Posterior vena cava (tissue), 2 donors: ENCODE measurements around the gene SNRPA. TPM values are rescaled to one million over a fixed set of nuclear protein-coding genes. Genes with fewer than 3 reads are reported as not detected.

Experiments used
- DNase-seq: peaks from one replicate; pipeline ENCODE4 v3.0.0-alpha.2; 2020; ENCODE audit warnings: low spot score
- intact Hi-C, 2 donors: fragments of 100-400 bp; cut with DNase I; formaldehyde crosslinking; loops; one replicate each; pipeline versions ENCODE4 v1.14.1 to v1.14.2; 2022 to 2023
- total RNA-seq, 2 donors: library from RNA; stranded (reverse); fragmentation: NEBNext Ultra II Directional; extraction: Animal tissue kit (Norgen Biotek cat#: 25700); gene quantifications; one replicate each; pipeline ENCODE4 v1.2.1, GENCODE V29; 2021
- donor health status: DM: yes; HTN: yes; CAD: no.
- donor health status: DM: yes; HTN: yes; CAD: no.

SNRPA gene
- total RNA-seq, 2 donors from 2014 or later, result 37.1 to 46.1 TPM

DNA sequence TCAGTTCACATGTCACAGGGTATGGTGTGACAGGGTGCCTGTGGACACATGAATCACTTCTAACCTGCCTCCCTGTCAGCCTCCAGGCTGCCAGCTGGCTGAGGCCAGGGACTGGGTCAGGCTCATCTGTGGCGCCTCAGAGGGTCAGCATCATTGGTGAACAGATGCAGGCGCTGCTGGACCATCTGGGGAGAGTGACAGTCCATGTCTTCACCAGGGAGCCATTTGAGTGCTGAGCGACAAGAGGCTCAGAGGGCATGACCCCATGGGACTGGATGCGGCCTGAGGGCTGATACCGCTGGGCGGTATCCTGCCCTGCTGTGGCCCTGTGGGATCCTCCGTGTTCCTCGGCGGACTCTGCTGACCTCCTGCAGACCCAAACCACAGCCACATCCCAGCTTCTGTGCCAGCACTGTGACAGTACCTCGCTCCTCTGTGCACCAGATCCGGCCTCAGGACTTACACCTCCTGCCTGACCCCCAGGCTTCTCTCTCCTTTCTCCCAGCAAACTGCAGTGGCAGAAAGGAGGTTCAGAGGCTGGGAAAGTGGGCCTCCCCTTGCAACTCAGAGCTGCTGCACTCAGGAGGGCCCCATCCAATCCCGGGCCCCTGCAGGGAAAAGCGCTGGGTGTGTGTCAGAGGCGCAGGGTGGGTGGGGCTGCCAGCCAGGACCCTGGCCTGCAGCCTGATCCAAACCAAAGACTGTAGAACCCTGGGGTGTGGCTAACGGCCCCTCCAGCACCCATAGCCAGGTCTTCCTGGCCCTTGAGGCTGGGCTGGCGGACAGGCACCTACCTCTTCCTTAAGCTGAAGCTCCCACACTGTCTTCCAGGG, 10.9 kb upstream of the SNRPA start:
- intact Hi-C loops, result no loop called here
- DNase-seq, result no peak

DNA sequence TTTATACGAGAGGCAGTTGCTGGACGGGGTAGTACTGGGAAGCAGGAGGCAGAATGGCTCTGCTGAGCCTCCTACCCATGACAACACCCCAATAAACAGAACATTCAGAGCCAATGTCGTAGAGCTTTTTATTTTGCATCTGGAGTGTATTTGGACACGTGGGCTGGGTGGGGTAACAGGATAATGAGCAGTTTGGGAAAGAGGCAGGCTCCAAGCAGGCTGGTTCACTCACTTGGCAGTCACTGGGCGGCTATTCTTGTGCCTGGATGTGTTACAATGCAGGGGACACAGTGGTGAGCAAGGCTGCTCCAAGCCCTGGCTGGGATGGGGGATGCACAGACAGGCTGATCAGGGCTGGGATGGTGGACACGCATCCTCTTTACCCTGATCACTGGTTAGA, 10.3 kb upstream of the SNRPA start:
- DNase-seq, result no peak
- intact Hi-C loops, result no loop called here

DNA sequence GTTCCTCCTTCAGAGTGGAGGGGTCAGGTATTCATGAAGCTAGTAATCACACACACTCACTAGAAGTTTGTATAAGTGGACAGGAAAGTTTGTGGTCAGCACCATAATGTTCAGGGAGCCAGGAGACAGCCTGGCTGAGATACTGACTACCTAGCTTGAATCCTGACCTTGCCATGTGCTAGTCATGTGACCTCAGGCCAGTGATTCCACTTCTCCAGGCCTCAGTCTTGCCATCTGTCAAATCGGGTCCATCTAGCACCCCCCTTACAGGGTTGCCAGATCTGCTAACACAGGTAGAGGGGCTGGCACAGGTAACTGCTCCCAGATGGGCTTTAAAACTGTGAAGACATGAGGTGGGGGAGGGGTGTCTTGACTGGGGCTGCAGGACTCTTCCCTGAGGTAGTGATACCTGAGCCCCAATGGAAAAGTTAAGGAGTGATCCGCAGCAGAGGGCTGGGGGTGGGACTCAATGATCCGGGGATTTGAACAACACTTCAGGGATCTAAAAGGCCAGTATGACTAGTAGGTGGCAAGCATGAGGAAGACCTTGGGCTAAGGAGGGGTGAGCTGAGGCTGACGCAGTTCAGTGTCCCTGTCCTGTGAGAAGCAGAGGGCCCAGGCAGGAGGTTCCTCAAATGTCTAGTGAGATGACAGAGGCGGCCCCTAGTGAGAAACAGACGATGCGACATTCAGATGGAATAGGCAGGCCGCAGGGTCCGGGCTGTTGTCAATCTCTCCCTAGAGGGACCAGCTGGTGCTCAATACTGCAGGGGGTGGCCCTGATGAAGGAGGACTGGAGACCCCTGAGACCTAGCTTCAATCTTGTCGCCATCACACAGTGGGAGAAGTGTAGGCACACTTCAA, 9.2 kb upstream of the SNRPA start:
- intact Hi-C loops, result no loop called here
- no peak for DNase-seq

DNA sequence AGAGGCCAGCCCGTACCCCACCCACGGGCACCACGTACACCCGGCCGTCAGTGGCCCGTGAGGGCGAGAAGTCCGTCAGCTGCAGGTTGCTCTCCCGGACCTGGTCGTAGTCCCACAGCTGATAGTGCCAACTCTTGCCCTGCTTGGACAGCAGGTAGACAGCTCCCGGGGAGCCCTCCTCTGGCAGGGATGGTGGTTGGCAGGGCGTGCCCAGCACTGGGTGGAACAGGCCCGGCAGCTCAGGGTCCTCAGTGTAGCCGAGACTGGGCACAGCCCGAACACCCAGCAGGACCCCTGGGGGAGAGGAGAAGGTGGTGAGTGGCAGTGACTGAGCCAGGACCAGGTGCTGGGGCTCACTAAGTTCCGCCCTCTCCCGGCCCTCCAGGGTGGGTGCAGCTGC, 8.5 kb upstream of the SNRPA start:
- intact Hi-C loops, result no loop called here
- DNase-seq, result no peak

DNA sequence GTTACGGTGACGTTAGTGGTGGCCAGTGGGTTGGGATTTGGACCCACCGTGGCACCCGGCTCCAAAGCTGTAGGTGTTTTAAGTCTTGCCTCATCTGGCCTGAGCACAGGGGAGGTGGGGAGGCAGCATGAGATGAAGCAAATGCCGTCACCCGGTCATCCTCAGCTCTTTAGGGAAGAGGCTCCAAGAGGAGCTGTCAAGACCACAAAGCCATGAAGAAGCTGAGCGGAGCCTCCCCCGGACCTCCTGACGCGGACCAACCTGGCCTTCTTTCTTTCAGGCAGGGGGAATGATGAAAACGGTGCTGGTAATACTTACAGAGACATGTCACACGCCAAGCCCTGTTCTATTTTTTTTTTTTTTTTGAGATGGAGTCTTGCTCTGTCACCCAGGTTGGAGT, 8.1 kb upstream of the SNRPA start:
- intact Hi-C loops, result loop anchor here in 1 of 2 donors (1.0 kb wide), 1 partner anchor 70 kb away; no protein-coding TSS in a partner anchor
- no peak for DNase-seq

DNA sequence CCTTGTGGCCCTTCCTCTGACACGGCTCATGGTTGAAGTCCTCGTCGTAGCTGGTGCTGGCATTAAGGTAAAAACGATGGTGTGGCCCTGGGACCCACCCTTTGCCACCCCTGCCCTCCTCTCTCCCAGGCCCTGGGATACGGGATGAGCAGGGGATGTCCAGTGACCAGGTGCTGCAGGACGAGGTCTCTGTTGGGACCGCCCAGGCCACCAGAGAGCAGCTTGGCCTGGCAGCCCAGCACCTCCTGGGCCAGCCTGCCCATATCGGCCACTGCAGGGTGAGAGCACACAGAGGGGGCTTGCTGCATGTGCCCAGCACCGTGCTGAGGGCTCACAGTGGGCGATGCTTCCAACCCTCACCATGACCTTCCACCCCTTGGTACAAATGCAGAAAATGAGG, 7.1 kb upstream of the SNRPA start:
- no peak for DNase-seq
- intact Hi-C loops, result loop anchor here in 1 of 2 donors (1.0 kb wide), 1 partner anchor 69 kb away; no protein-coding TSS in a partner anchor

DNA sequence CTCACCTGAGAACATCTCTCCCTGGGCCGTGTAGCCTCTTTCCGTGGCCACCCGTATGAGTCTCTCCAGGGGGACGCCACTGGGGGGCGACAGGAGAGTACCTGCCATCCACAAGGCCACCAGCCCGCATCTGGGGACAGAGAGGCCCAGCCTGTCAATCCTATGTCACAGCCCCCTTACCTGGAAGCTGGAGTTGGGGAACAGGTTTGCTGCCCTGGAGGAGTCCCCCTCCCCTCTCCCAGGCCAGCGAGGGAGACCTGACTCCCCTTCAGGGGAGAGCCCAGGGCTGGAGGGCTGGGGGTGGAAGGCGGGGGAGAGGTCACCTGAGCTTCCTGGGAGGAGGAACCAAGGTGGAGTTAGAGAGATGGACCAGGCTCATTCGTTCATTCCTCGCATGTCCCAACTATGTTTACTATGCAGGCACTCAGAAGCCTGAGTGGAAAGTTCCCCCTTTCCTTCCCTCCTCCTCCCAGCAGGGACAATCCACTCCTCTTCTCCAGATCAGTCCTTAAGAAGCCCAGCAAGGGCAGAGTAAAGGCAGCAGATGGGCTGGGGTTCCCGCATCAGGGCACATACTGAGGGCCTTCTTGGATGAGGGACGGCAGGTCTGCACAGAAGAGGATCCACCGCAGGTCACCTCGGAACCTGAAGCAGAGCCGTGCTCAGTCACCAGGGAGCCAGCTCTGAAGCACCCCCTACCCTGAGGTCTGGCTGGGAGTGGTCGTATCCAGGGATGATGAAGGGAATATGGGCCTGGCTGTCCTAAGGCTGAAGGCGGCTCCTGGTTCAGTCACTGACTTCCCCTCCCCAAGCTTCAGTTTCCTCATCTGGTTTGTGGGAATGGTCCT, 6.2 kb upstream of the SNRPA start:
- intact Hi-C loops, result no loop called here
- no peak for DNase-seq

DNA sequence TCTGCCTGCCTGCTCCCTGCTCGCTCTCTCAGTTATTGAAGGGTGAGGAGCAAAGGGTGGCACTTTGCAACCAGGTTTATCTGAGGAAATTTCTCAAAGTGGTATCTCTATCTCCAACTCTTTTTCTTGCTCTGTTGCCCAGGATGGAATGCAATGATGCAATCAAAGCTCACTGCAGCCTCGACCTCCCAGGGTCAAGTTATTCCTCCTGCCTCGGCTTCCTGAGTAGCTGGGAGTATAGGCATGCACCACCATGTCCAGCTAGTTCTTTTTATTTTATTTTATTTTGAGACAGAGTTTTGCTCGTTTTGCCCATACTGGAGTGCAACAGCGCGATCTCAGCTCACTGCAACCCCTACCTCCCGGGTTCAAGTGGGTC, 5.6 kb upstream of the SNRPA start:
- no peak for DNase-seq
- intact Hi-C loops, result no loop called here

DNA sequence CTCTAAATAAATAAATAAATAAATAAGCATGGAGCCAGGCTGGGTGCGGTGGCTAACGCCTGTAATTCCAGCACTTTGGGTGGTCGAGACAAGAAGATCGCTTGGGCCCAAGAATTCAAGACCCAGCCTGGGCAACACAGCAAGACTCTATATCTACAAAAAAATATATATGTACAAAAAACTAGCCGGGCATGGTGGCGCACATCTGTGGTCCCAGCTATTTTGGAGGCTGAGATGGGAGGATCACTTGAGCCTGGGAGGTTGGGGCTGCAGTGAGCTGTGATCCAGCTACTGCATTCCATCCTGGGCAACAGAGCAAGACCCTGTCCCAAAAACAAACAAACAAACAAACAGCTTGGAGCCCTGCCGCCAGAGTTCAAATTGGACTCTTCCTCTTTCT, 3.5 kb upstream of the SNRPA start:
- no peak for DNase-seq
- intact Hi-C loops, result no loop called here

DNA sequence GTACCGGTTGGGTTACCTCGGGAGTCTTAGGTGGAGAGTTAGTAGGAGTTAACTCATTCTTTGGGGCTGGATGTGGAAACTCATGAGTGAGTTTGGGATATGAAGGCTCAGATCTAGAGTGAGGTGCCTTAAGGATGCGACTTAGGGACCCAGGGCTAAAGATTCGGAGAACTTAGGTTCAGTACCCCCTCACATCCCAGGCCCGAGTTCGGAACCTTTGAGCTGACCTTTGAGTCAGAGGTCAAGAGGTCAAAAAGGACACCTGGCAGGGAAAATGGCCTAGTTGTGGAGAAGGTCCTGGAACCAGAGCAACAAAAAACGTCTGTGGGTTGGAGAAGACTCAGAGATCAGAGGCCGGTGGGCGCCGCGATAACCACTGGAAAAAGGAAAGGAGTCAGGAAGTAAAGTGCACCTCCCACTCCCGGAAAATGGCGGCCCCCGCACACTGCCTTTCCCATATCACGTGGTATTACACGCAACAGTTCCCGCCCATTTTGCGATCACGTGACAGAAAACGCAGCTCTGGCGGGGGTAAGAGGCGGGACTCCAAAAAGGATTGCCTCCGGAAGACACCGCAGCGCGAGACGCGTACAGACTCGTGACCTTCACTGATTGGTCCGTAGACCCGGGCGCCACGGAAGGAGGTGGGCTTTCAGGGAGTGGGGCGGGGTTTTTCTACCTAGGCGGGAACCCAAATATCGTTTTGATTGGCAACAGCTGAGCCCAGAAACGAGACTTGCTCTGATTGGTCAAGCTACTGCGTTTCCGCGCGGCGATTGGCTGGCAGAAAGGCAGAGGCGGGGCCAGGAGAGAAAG, 737 bp upstream of the SNRPA start, which contains the start of gene ACTMAP:
Gene ACTMAP (minus strand): TSS at position 420 of the 816 bp plus-strand sequence. CDS start 674 bp downstream, outside the sequence.
- peak; percentile 100 for DNase-seq
- intact Hi-C loops, result loop anchor here in 1 of 2 donors (5.0 kb wide), 1 partner anchor 33 kb away; the partner anchor contains the start of genes COQ8B and ITPKC

DNA sequence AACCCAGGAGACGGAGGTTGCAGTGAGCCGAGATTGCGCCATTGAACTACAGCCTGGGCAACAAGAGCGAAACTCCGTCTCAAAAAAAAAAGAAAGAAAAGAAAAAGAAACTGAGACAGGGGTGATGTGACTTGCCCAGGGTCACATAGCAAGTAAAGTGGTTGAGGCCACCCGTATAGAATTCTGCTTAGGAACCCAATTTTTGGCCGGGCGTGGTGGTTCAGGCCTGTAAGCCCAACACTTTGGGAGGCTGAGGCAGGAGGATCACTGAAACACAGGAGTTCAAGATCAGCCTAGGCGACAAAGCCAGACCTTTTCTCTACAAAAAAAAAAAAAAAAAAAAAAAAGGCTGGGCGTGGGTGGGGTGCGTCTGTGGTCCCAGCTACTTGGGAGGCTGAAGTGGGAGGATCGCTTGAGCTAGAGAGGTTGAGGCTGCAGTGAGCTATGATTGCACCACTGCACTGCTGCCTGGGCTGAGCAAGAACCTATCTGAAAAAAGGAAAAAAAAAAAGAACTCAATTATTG, 1.3 kb downstream of the SNRPA start:
- no peak for DNase-seq
- intact Hi-C loops, result loop anchor here in 1 of 2 donors (5.0 kb wide), 1 partner anchor 35 kb away; the partner anchor contains the start of genes COQ8B and ITPKC

DNA sequence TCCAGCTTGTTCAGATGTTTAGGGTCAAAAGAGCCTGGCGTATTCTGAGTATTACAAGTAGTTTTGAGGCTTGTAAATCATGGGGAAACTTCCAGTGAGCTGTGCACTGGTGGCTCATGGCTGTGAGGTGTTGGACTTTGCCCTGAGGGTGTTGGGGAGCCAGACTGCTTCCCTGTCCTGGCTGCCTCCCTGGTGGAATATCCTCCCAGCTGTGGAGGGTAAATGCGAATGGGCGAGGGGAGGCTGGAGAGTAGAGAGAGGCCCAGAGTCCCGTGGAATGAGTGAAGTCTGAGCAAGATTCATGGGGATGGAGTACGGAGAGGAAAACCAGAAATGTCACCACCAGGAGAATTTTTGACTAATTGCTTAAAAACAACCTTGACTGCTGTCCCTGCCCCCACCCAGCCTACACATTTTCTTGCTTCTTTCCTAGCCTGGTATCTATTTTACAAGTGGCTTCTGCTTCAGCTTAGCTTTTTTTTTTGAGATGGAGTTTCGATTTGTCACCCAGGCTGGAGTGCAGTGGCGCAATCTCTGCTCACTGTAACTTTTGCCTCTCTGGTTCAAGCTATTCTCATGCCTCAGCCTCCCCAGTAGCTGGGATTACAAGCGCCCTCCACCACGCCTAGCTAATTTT, 3.7 kb downstream of the SNRPA start:
- intact Hi-C loops, result loop anchor here in 1 of 2 donors (5.0 kb wide), 1 partner anchor 37 kb away; the partner anchor contains the start of genes COQ8B and ITPKC
- no peak for DNase-seq

DNA sequence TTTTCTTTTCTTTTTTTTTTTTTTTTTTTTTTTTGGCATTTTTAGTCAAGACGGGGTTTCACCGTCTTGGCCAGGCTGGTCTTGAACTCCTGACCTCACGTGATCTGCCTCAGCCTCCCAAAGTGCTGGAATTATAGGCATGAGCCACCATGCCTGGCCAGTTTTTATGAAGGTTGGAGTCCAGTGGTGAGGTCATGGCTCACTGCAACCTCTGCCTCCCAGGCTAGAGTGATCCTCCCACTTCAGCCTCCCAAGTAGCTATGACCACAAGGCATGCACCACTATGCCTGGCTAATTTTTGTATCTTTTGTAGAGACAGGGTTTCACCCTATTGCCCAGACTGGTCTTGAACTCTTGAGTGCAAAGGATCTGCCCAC, 4.2 kb downstream of the SNRPA start:
- no peak for DNase-seq
- intact Hi-C loops, result no loop called here

DNA sequence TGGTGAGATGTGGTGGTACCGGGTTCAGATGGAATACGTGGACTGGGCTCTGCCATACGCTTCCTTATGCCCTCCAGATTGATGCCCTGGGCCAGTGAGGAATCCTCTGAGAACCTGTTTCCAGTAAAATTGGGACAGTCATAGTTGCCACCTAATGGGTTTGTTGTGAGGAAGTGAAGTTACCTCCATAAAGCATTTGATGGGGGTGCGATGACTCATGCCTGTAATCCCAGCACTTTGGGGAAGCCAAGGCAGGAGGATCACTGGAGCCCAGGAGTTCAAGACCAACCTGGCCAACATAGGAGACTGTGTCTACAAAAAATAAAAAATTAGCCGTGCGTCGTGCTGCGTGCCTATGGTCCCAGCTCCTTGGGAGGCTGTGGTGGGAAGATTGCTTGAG, 4.8 kb downstream of the SNRPA start:
- no peak for DNase-seq
- intact Hi-C loops, result loop anchor here in 1 of 2 donors (2.0 kb wide), 1 partner anchor 19 kb away; the partner anchor contains the start of gene MIA

DNA sequence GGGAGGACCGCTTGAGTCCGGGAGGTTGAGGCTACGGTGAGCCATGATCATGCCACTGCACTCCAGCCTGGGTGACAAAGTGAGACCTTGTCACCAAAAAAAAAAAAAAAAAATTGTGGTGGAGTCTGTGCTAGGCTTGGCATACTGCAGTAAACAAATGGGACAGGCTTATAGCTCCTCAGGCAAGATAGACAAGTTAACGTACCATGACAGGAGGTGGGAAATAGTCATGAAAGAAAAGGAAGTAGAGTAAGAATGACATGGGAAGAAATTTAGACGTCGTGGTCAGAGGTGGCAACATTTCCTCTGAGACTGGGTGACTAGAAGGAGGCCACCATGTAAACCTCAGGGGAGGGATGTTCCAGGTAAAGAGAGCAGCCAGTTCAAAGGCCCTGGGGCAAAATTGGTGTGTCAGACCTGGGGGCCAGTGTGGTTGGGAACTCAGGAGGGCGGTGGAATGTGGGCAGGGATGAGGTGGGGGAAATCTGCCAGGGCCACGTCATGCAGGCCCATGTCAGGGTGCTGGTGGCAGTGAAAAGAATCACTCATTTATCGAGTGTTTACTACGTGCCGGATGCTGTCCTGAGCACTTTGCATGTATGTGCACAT, 5.6 kb downstream of the SNRPA start:
- no peak for DNase-seq
- intact Hi-C loops, result loop anchor here in 1 of 2 donors (2.0 kb wide), 1 partner anchor 18 kb away; the partner anchor contains the start of gene MIA

DNA sequence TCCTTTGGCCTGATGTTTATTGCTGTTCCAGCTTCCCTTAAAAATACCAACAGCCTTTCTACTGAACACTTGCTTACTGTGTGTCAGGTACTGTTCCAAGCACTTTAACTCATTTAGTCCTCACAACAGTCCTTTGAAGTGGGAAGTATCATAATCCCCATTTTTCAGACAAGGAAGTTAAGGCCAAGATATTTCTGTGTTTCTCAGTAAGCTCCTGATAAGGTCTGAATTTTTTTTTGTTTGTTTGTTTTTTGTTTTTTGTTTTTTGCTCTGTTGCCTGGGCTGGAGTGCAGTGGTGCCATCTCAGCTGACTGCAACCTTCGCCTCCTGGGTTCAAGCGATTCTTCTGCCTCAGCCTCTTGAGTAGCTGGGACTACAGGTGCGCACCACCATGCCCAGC, 7.5 kb downstream of the SNRPA start:
- no peak for DNase-seq
- intact Hi-C loops, result no loop called here

DNA sequence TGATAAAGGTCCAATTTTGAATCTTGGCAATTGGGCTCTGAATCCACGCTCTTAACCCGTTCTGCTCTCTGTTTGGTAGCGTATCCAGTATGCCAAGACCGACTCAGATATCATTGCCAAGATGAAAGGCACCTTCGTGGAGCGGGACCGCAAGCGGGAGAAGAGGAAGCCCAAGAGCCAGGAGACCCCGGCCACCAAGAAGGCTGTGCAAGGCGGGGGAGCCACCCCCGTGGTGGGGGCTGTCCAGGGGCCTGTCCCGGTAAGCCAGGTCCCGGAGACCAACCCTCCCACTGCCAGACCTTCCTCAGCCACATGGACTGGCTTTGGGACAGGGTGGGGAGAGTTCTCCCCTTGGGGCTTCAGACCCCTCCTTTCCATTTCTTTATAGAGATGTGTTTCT, 8.3 kb downstream of the SNRPA start:
- no peak for DNase-seq
- intact Hi-C loops, result no loop called here
